ENCODE measurements around the gene FERMT2.

- TF ChIP-seq CTCF (IDR thresholded peaks at IDR 0.05) = no peak
- TF ChIP-seq POLR2AphosphoS5 (IDR thresholded peaks at IDR 0.05) = peak; percentile 59 to 78 (median 69)
These were observed at the start of gene FERMT2 for GRCh38 chr14:52950898-52951680.
